SK-N-SH (cell line): ENCODE results near the gene ATIC. TPM values are rescaled to one million over a fixed set of nuclear protein-coding genes. Genes with fewer than 3 reads are reported as not detected.

Source experiments
- CTCF ChIA-PET: fragments of 300-600, 350-600 bp; formaldehyde crosslinking; extraction: SDS; loops from one replicate; lab custom pipeline; 2021; lab: Yijun Ruan, JAX
- POLR2A ChIA-PET: fragments of 350-600 bp; sonication (Branson Sonifier 250); formaldehyde crosslinking; extraction: SDS; loops from one replicate; lab custom pipeline; 2020; ENCODE audit warnings: antibody characterized with exemption, inconsistent platforms; lab: Yijun Ruan, JAX
- DNase-seq: peaks from one replicate; pipeline ENCODE4 v3.0.0; 2012
- H2AFZ ChIP-seq: fragments of 200-600 bp; sonication (generic); 2 replicates; pipeline ENCODE4 v1.8.1; 2016; ENCODE audit warnings: antibody characterized with exemption, mild to moderate bottlenecking, low read depth
- H3F3A ChIP-seq: fragments of 200-600 bp; sonication (generic); replicated peaks from 2 replicates; pipeline ENCODE3; 2016; ENCODE audit warnings: antibody characterized with exemption, mild to moderate bottlenecking; ENCODE audit not compliant: insufficient read depth
- H3K27ac ChIP-seq, 2 experiments: fragments of 200-500 bp in 1 of 2; fragments of 200-600 bp in 1 of 2; sonication (Bioruptor generic) in 1 of 2; sonication (generic), shearing (Covaris generic) in 1 of 2; 2 replicates each; pipeline versions ENCODE4 v1.5.1 to v1.6.1; 2014 to 2016; ENCODE audit warnings: low read depth in 2 of 2, inconsistent platforms in 1 of 2, low read length in 1 of 2, mild to moderate bottlenecking in 1 of 2, mixed read lengths in 1 of 2
- H3K27me3 ChIP-seq: fragments of 200-600 bp; sonication (generic), shearing (Covaris generic); 2 replicates; pipeline ENCODE4 v1.6.1; 2016; ENCODE audit warnings: mixed run types; ENCODE audit not compliant: insufficient read depth
- H3K36me3 ChIP-seq, 2 experiments: fragments of 200-500 bp in 1 of 2; fragments of 200-600 bp in 1 of 2; sonication (Bioruptor generic) in 1 of 2; sonication (generic) in 1 of 2; replicated peaks in 1 of 2; 2 replicates each; pipeline versions ENCODE3 to v1.5.1; 2014 to 2016; ENCODE audit warnings: low read length in 1 of 2, mild to moderate bottlenecking in 1 of 2; ENCODE audit not compliant: insufficient read depth in 2 of 2, control insufficient read depth in 1 of 2
- H3K4me1 ChIP-seq, 2 experiments: fragments of 200-500 bp in 1 of 2; fragments of 200-600 bp in 1 of 2; sonication (Bioruptor generic) in 1 of 2; sonication (generic), shearing (Covaris generic) in 1 of 2; 2 replicates each; pipeline versions ENCODE4 v1.5.1 to v1.6.1; 2014 to 2016; ENCODE audit warnings: low read depth in 1 of 2, low read length in 1 of 2, mixed run types in 1 of 2; ENCODE audit not compliant: insufficient read depth in 2 of 2, control insufficient read depth in 1 of 2
- H3K4me2 ChIP-seq: fragments of 200-600 bp; sonication (generic), shearing (Covaris generic); 2 replicates; pipeline ENCODE4 v1.6.1; 2017; ENCODE audit warnings: mixed run types
- H3K4me3 ChIP-seq, 2 experiments: fragments of 200-500 bp in 1 of 2; fragments of 200-600 bp in 1 of 2; sonication (Bioruptor generic) in 1 of 2; sonication (generic), shearing (Covaris generic) in 1 of 2; 2 replicates each; pipeline versions ENCODE4 v1.5.1 to v1.8.1; 2014 to 2016; ENCODE audit warnings: low read depth in 2 of 2, inconsistent platforms in 1 of 2, low read length in 1 of 2, mild to moderate bottlenecking in 1 of 2, mixed read lengths in 1 of 2, moderate library complexity in 1 of 2
- H3K79me2 ChIP-seq: fragments of 200-600 bp; sonication (generic); 2 replicates; pipeline ENCODE4 v1.8.1; 2017; ENCODE audit warnings: mild to moderate bottlenecking; ENCODE audit not compliant: insufficient read depth
- H3K9ac ChIP-seq: fragments of 200-600 bp; sonication (generic); 2 replicates; pipeline ENCODE4 v1.6.1; 2017; ENCODE audit warnings: mixed run types
- H3K9me2 ChIP-seq: fragments of 200-600 bp; sonication (generic); 2 replicates; pipeline ENCODE4 v1.6.1; 2017; ENCODE audit warnings: mixed run types
- H3K9me3 ChIP-seq: fragments of 200-600 bp; sonication (generic); 2 replicates; pipeline ENCODE4 v1.6.1; 2017; ENCODE audit warnings: mixed run types, mild to moderate bottlenecking, moderate library complexity
- H4K20me1 ChIP-seq: fragments of 200-600 bp; sonication (generic); 2 replicates; pipeline ENCODE4 v1.6.1; 2017; ENCODE audit warnings: mild to moderate bottlenecking, mixed run types; ENCODE audit not compliant: insufficient read depth
- CHD2 ChIP-seq: fragments of 150-350 bp; IDR thresholded peaks from 2 replicates; pipeline ENCODE4 v1.6.1; 2018; ENCODE audit warnings: low read length; ENCODE audit not compliant: partially characterized antibody
- CTCF ChIP-seq: fragments of 200-600 bp; sonication (generic); IDR thresholded peaks from 2 replicates; pipeline ENCODE4 v1.6.1; 2017; ENCODE audit warnings: antibody characterized with exemption, mild to moderate bottlenecking, moderate library complexity
- ELF1 ChIP-seq: IDR thresholded peaks from 2 replicates; pipeline ENCODE4 v1.4.0; 2012
- EP300 ChIP-seq, 2 experiments: IDR thresholded peaks; 2 replicates each; pipeline versions ENCODE4 v1.4.0 to v1.6.1; 2012; ENCODE audit warnings: borderline replicate concordance in 1 of 2, low read depth in 1 of 2, low read length in 1 of 2
- EZH2phosphoT487 ChIP-seq: fragments of 200-600 bp; sonication (generic); IDR thresholded peaks from 2 replicates; pipeline ENCODE4 v1.6.1; 2017; ENCODE audit warnings: low read depth, mixed run types, mild to moderate bottlenecking, antibody characterized with exemption, moderate library complexity, borderline replicate concordance
- FOSL2 ChIP-seq: IDR thresholded peaks from 2 replicates; pipeline ENCODE4 v1.4.0; 2012; ENCODE audit warnings: low read depth, mild to moderate bottlenecking, moderate library complexity, borderline replicate concordance
- FOXM1 ChIP-seq: IDR thresholded peaks from 2 replicates; pipeline ENCODE4 v1.4.0; 2012; ENCODE audit warnings: low read depth, mild to moderate bottlenecking
- GATA2 ChIP-seq: sonication (generic); formaldehyde crosslinking; IDR thresholded peaks from 2 replicates; pipeline ENCODE4 v1.5.0; 2020; ENCODE audit warnings: mild to moderate bottlenecking, missing genetic modification reagents
- MEF2A ChIP-seq: IDR thresholded peaks from 2 replicates; pipeline ENCODE4 v1.4.0; 2012; ENCODE audit warnings: low read depth, borderline replicate concordance
- NFIC ChIP-seq: IDR thresholded peaks from 2 replicates; pipeline ENCODE4 v1.4.0; 2012; ENCODE audit warnings: borderline replicate concordance
- POLR2AphosphoS5 ChIP-seq: IDR thresholded peaks from 2 replicates; pipeline ENCODE4 v1.6.1; 2012; ENCODE audit warnings: low read depth, low read length
- RCOR1 ChIP-seq: fragments of 150-350 bp; IDR thresholded peaks from 2 replicates; pipeline ENCODE4 v1.6.1; 2017; ENCODE audit warnings: antibody characterized with exemption, low read length
- SIN3A ChIP-seq: IDR thresholded peaks from 2 replicates; pipeline ENCODE4 v1.6.1; 2012; ENCODE audit warnings: low read depth, mild to moderate bottlenecking, low read length, moderate library complexity, borderline replicate concordance
- TCF12 ChIP-seq: IDR thresholded peaks from 2 replicates; pipeline ENCODE4 v1.4.0; 2012
- USF1 ChIP-seq: IDR thresholded peaks from 2 replicates; pipeline ENCODE4 v1.4.0; 2012; ENCODE audit warnings: low read depth, borderline replicate concordance
- WGBS: methylation state at CpG from one replicate; pipeline ENCODE4 v1.1.6; 2017; ENCODE audit warnings: low lambda C conversion rate; 5-methylcytosine and 5-hydroxymethylcytosine counted together
- polyA plus RNA-seq, 3 experiments: library from polyadenylated mRNA; depleted of rRNA; stranded (reverse); fragments of >200 nt; gene quantifications; 2 replicates each; pipeline ENCODE4 v1.2.3, GENCODE V29; 2012
- TF ChIP-seq, protein P1 (sequence below): fragments of 150-350 bp; IDR thresholded peaks from 2 replicates; pipeline ENCODE4 v1.6.1; 2016; ENCODE audit warnings: mild to moderate bottlenecking, low read depth, low read length
- TF ChIP-seq, protein P2 (sequence below): IDR thresholded peaks from 2 replicates; pipeline ENCODE4 v1.4.0; 2012; ENCODE audit warnings: low read depth, borderline replicate concordance
- TF ChIP-seq, protein P3 (sequence below): IDR thresholded peaks from 2 replicates; pipeline ENCODE4; 2012

Gene ATIC
- polyA plus RNA-seq, 1 of the 3 experiments (the other 2 are of a cell fraction) = 108 TPM

- Histone ChIP-seq H3K4me2 (no peak overlapping the region), H3K79me2 (no peaks in the 10 kb centered on the region), H3K27ac (no peak overlapping the region), H4K20me1 (no peaks in the 10 kb centered on the region), H2AFZ (no peak overlapping the region), H3K4me3 (no peak overlapping the region), H3F3A (no peaks in the 10 kb centered on the region), H3K36me3 (no peaks in the 10 kb centered on the region), H3K4me1 (peaks cover 0 to 7% of the 10 kb centered on the region in 2 experiments; a peak in 2 of 4 replicates), H3K9ac (no peak overlapping the region), H3K9me3 (no peaks in the 10 kb centered on the region), H3K9me2 (no peaks in the 10 kb centered on the region), H3K27me3 (no peaks in the 10 kb centered on the region)
- POLR2A ChIA-PET = no interaction called here
- WGBS = 94% methylated on average over 2 of the region's 2 CpGs
- no peak for DNase-seq
- CTCF ChIA-PET = interaction anchor here (1.0 to 2.3 kb wide), 3 partner anchors 233 to 315 kb away, joined by 3 to 17 read pairs (median 3); no protein-coding TSS in a partner anchor
- TF ChIP-seq SIN3A (no peak), FOXM1 (no peak), MEF2A (no peak), EZH2phosphoT487 (no peak), TCF12 (no peak), FOSL2 (no peak), CHD2 (no peak), NFIC (no peak), USF1 (no peak), ELF1 (no peak), EP300 (IDR thresholded peaks at IDR 0.05; ENCODE audit: borderline replicate concordance in 1 of 2, low read depth in 1 of 2, low read length in 1 of 2) (no peak), RCOR1 (no peak), GATA2 (no peak), CTCF (no peak), POLR2AphosphoS5 (no peak)
- TF ChIP-seq, protein P1, sequence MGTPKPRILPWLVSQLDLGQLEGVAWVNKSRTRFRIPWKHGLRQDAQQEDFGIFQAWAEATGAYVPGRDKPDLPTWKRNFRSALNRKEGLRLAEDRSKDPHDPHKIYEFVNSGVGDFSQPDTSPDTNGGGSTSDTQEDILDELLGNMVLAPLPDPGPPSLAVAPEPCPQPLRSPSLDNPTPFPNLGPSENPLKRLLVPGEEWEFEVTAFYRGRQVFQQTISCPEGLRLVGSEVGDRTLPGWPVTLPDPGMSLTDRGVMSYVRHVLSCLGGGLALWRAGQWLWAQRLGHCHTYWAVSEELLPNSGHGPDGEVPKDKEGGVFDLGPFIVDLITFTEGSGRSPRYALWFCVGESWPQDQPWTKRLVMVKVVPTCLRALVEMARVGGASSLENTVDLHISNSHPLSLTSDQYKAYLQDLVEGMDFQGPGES = no peak
- TF ChIP-seq, protein P2, sequence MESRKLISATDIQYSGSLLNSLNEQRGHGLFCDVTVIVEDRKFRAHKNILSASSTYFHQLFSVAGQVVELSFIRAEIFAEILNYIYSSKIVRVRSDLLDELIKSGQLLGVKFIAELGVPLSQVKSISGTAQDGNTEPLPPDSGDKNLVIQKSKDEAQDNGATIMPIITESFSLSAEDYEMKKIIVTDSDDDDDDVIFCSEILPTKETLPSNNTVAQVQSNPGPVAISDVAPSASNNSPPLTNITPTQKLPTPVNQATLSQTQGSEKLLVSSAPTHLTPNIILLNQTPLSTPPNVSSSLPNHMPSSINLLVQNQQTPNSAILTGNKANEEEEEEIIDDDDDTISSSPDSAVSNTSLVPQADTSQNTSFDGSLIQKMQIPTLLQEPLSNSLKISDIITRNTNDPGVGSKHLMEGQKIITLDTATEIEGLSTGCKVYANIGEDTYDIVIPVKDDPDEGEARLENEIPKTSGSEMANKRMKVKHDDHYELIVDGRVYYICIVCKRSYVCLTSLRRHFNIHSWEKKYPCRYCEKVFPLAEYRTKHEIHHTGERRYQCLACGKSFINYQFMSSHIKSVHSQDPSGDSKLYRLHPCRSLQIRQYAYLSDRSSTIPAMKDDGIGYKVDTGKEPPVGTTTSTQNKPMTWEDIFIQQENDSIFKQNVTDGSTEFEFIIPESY = no peak
- TF ChIP-seq, protein P3, sequence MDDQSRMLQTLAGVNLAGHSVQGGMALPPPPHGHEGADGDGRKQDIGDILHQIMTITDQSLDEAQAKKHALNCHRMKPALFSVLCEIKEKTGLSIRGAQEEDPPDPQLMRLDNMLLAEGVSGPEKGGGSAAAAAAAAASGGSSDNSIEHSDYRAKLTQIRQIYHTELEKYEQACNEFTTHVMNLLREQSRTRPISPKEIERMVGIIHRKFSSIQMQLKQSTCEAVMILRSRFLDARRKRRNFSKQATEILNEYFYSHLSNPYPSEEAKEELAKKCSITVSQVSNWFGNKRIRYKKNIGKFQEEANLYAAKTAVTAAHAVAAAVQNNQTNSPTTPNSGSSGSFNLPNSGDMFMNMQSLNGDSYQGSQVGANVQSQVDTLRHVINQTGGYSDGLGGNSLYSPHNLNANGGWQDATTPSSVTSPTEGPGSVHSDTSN = no peak
These were observed 40.4 kb upstream of the ATIC start for GRCh38 chr2:215271446-215271845.
